ENCODE results near the gene TCF4. TPM values are rescaled to one million over a fixed set of nuclear protein-coding genes. Genes with fewer than 3 reads are reported as not detected.

TCF4 gene
- total RNA-seq, 1 donor from 2014 or later: 175 TPM

- Mint-ChIP-seq H3K9me3 (ENCODE audit: unreplicated experiment) (no peaks in the 10 kb centered on the region), H3K27me3 (ENCODE audit: unreplicated experiment) (peaks cover 5% of the 10 kb centered on the region), H3K36me3 (ENCODE audit: low read depth, unreplicated experiment) (peaks cover 28% of the 10 kb centered on the region), H3K4me1 (ENCODE audit: unreplicated experiment) (peaks cover 24% of the 10 kb centered on the region), H3K27ac (ENCODE audit: unreplicated experiment) (no peak overlapping the region), H3K4me3 (ENCODE audit: unreplicated experiment) (no peak overlapping the region)
- TF ChIP-seq CTCF (IDR thresholded peaks at IDR 0.05; ENCODE audit: unreplicated experiment): no peak
- no peak for DNase-seq (ENCODE audit: low spot score)
Measured at GRCh38 chr18:55246278-55246677, 341.7 kb downstream of the TCF4 start.

GRCh38 chr18:55245211-55245614, 342.8 kb downstream of the TCF4 start:
- H3K4me1 Mint-ChIP-seq (ENCODE audit: unreplicated experiment): peaks cover 15% of the 10 kb centered on the region
- TF ChIP-seq CTCF (IDR thresholded peaks at IDR 0.05; ENCODE audit: unreplicated experiment): no peak
- no peak overlapping the region for H3K27ac Mint-ChIP-seq (ENCODE audit: unreplicated experiment)
- peaks cover 5% of the 10 kb centered on the region for H3K27me3 Mint-ChIP-seq (ENCODE audit: unreplicated experiment)
- peaks cover 21% of the 10 kb centered on the region for H3K36me3 Mint-ChIP-seq (ENCODE audit: low read depth, unreplicated experiment)
- no peak overlapping the region for H3K4me3 Mint-ChIP-seq (ENCODE audit: unreplicated experiment)
- no peak for DNase-seq (ENCODE audit: low spot score)
- no peaks in the 10 kb centered on the region for H3K9me3 Mint-ChIP-seq (ENCODE audit: unreplicated experiment)

GRCh38 chr18:55244546-55244945, 343.4 kb downstream of the TCF4 start:
- peaks cover 18% of the 10 kb centered on the region for H3K36me3 Mint-ChIP-seq (ENCODE audit: low read depth, unreplicated experiment)
- no peak overlapping the region for H3K27ac Mint-ChIP-seq (ENCODE audit: unreplicated experiment)
- H3K9me3 Mint-ChIP-seq (ENCODE audit: unreplicated experiment): no peaks in the 10 kb centered on the region
- peaks cover 5% of the 10 kb centered on the region for H3K27me3 Mint-ChIP-seq (ENCODE audit: unreplicated experiment)
- peaks cover 15% of the 10 kb centered on the region for H3K4me1 Mint-ChIP-seq (ENCODE audit: unreplicated experiment)
- no peak for DNase-seq (ENCODE audit: low spot score)
- no peak for TF ChIP-seq CTCF (IDR thresholded peaks at IDR 0.05; ENCODE audit: unreplicated experiment)
- H3K4me3 Mint-ChIP-seq (ENCODE audit: unreplicated experiment): no peak overlapping the region

GRCh38 chr18:55243857-55244256, 344.1 kb downstream of the TCF4 start:
- H3K27me3 Mint-ChIP-seq (ENCODE audit: unreplicated experiment): peaks cover 5% of the 10 kb centered on the region
- peaks cover 15% of the 10 kb centered on the region for H3K4me1 Mint-ChIP-seq (ENCODE audit: unreplicated experiment)
- TF ChIP-seq CTCF (IDR thresholded peaks at IDR 0.05; ENCODE audit: unreplicated experiment): no peak
- no peak overlapping the region for H3K27ac Mint-ChIP-seq (ENCODE audit: unreplicated experiment)
- no peaks in the 10 kb centered on the region for H3K9me3 Mint-ChIP-seq (ENCODE audit: unreplicated experiment)
- DNase-seq (ENCODE audit: low spot score): no peak
- no peak overlapping the region for H3K4me3 Mint-ChIP-seq (ENCODE audit: unreplicated experiment)
- H3K36me3 Mint-ChIP-seq (ENCODE audit: low read depth, unreplicated experiment): peaks cover 12% of the 10 kb centered on the region

GRCh38 chr18:55243255-55243654, 344.7 kb downstream of the TCF4 start:
- TF ChIP-seq CTCF (IDR thresholded peaks at IDR 0.05; ENCODE audit: unreplicated experiment): no peak

More at GRCh38 chr18:55243255-55243654, 344.7 kb downstream of the TCF4 start:
- H3K36me3 Mint-ChIP-seq (ENCODE audit: low read depth, unreplicated experiment): peaks cover 17% of the 10 kb centered on the region
- no peaks in the 10 kb centered on the region for H3K9me3 Mint-ChIP-seq (ENCODE audit: unreplicated experiment)
- H3K27me3 Mint-ChIP-seq (ENCODE audit: unreplicated experiment): peaks cover 5% of the 10 kb centered on the region
- H3K4me1 Mint-ChIP-seq (ENCODE audit: unreplicated experiment): peaks cover 14% of the 10 kb centered on the region
- DNase-seq (ENCODE audit: low spot score): no peak
- no peak overlapping the region for H3K4me3 Mint-ChIP-seq (ENCODE audit: unreplicated experiment)
- no peak overlapping the region for H3K27ac Mint-ChIP-seq (ENCODE audit: unreplicated experiment)

Data from endothelial cell (in vitro differentiated cells).